DOHH2 (cell line): Measurements from ENCODE around the gene MEIS2.

ENCODE experiments used
- CTCF ChIP-seq: fragments of 200-600 bp; sonication (generic); IDR thresholded peaks from one replicate; pipeline ENCODE4 v1.5.1; 2014; ENCODE audit warnings: antibody characterized with exemption, mild to moderate bottlenecking, low read depth, low read length; ENCODE audit not compliant: poor library complexity, severe bottlenecking
- EZH2phosphoT487 ChIP-seq: fragments of 200-600 bp; sonication (generic); IDR thresholded peaks from 2 replicates; pipeline ENCODE4 v1.6.1; 2017; ENCODE audit warnings: borderline replicate concordance, mild to moderate bottlenecking, antibody characterized with exemption, low read length, moderate library complexity, mixed read lengths

- TF ChIP-seq CTCF: no peak
- TF ChIP-seq EZH2phosphoT487: no peak
Observed at GRCh38 chr15:36903922-36904556, 196.3 kb downstream of the MEIS2 start.
